Measurements from ENCODE around the gene CFI. TPM values are rescaled to one million over a fixed set of nuclear protein-coding genes. Genes with fewer than 3 reads are reported as not detected.

CFI gene
- polyA plus RNA-seq, 1 experiment = 0.53 TPM

GRCh38 chr4:109836985-109837384 is 35.2 kb upstream of the CFI start:
- Histone ChIP-seq H3K27ac (ENCODE audit: low read depth, low read length) (no peak overlapping the region), H3K9me3 (ENCODE audit: control insufficient read depth, insufficient read depth, low read length) (no peaks in the 10 kb centered on the region), H3K27me3 (ENCODE audit: control insufficient read depth, insufficient read depth, low read length) (no peaks in the 10 kb centered on the region), H3K4me3 (ENCODE audit: low read depth, low read length) (no peak overlapping the region)
- POLR2A ChIA-PET = no interaction called here
- TF ChIP-seq CTCF (IDR thresholded peaks at IDR 0.05; ENCODE audit: low read depth, low read length) = no peak
- CTCF ChIA-PET = no interaction called here
- no peak for DNase-seq (ENCODE audit: low read depth, low spot score)

GRCh38 chr4:109833756-109834155 is 32.0 kb upstream of the CFI start:
- ChIA-PET POLR2A (no interaction called here), CTCF (no interaction called here)
- Histone ChIP-seq H3K9me3 (ENCODE audit: control insufficient read depth, insufficient read depth, low read length) (no peaks in the 10 kb centered on the region), H3K4me3 (ENCODE audit: low read depth, low read length) (no peak overlapping the region), H3K27me3 (ENCODE audit: control insufficient read depth, insufficient read depth, low read length) (no peaks in the 10 kb centered on the region), H3K27ac (ENCODE audit: low read depth, low read length) (no peak overlapping the region)
- DNase-seq (ENCODE audit: low read depth, low spot score) = no peak
- no peak for TF ChIP-seq CTCF (IDR thresholded peaks at IDR 0.05; ENCODE audit: low read depth, low read length)

- Histone ChIP-seq H3K9me3 (ENCODE audit: control insufficient read depth, insufficient read depth, low read length) (no peaks in the 10 kb centered on the region), H3K27me3 (ENCODE audit: control insufficient read depth, insufficient read depth, low read length) (no peaks in the 10 kb centered on the region), H3K4me3 (ENCODE audit: low read depth, low read length) (no peak within 1 kb of the TSS), H3K27ac (ENCODE audit: low read depth, low read length) (no peak within 1 kb of the TSS)
- ChIA-PET CTCF (interaction anchor here (0.6 to 4.6 kb wide), 11 partner anchors 9 to 416 kb away, joined by 3 to 48 read pairs (median 5); partner anchors contain the start of genes CASP6 and SEC24B), POLR2A (no interaction called here)
- TF ChIP-seq CTCF (IDR thresholded peaks at IDR 0.05; ENCODE audit: low read depth, low read length) = no peak
- no peak for DNase-seq (ENCODE audit: low read depth, low spot score)
Measured at GRCh38 chr4:109827672-109828071, 25.9 kb upstream of the CFI start, which contains the start of gene RRH. Gene RRH (plus strand): TSS chr4:109827972. CDS start chr4:109828028, 56 bp downstream.

- no peak for DNase-seq (ENCODE audit: low read depth, low spot score)
- ChIA-PET CTCF (interaction anchor here (0.6 to 4.6 kb wide), 20 partner anchors 10 to 417 kb away, joined by 3 to 48 read pairs (median 4); partner anchors contain the start of genes CASP6 and SEC24B), POLR2A (no interaction called here)
- no peak overlapping the region for H3K4me3 ChIP-seq (ENCODE audit: low read depth, low read length)
- no peaks in the 10 kb centered on the region for H3K9me3 ChIP-seq (ENCODE audit: control insufficient read depth, insufficient read depth, low read length)
- no peaks in the 10 kb centered on the region for H3K27me3 ChIP-seq (ENCODE audit: control insufficient read depth, insufficient read depth, low read length)
- peak; percentile 67 for TF ChIP-seq CTCF (IDR thresholded peaks at IDR 0.05; ENCODE audit: low read depth, low read length)
- no peak overlapping the region for H3K27ac ChIP-seq (ENCODE audit: low read depth, low read length)
Measured at GRCh38 chr4:109826719-109827118, 24.9 kb upstream of the CFI start.

- CTCF ChIA-PET = interaction anchor here (1.0 kb wide), 1 partner anchor 399 kb away, joined by 3 read pairs; no protein-coding TSS in a partner anchor
Measured at GRCh38 chr4:109821185-109821584, 19.4 kb upstream of the CFI start.

More at GRCh38 chr4:109821185-109821584, 19.4 kb upstream of the CFI start:
- POLR2A ChIA-PET = no interaction called here
- H3K27ac ChIP-seq (ENCODE audit: low read depth, low read length) = no peak overlapping the region
- TF ChIP-seq CTCF (IDR thresholded peaks at IDR 0.05; ENCODE audit: low read depth, low read length) = no peak
- no peaks in the 10 kb centered on the region for H3K27me3 ChIP-seq (ENCODE audit: control insufficient read depth, insufficient read depth, low read length)
- no peak for DNase-seq (ENCODE audit: low read depth, low spot score)
- no peaks in the 10 kb centered on the region for H3K9me3 ChIP-seq (ENCODE audit: control insufficient read depth, insufficient read depth, low read length)
- H3K4me3 ChIP-seq (ENCODE audit: low read depth, low read length) = no peak overlapping the region
